ENCODE measurements around the gene CHIT1.

CHIT1 gene

GRCh38 chr1:203215573-203215972 is 13.9 kb downstream of the CHIT1 start:
- DNase-seq (ENCODE audit: insufficient read length, low spot score) (no peak), FAIRE-seq (no peak)
- no peak for TF ChIP-seq CTCF (IDR thresholded peaks at IDR 0.05; ENCODE audit: insufficient read depth, missing control alignments)

- FAIRE-seq, result no peak
Observed at GRCh38 chr1:203214871-203215270, 14.6 kb downstream of the CHIT1 start.

DNA sequence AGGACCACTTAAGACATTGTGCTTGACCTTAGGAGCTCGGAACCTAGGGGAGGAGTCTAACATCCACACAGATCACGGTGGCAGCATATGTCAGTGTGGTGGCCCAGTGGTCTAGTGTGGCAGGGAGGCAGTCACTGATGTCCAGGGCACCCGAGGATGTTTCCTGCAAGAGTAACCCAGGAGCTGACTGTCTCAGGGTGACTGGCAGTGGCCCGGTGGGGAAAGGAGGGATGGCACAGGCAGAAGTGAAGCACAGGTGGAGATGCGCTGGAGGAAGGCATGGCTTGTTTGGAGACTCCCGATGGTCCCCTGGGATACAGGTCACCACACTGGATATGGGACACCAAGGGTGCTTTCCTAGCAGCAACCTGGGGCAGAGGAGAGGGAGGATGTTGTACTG is 16.3 kb downstream of the CHIT1 start:
- DNase-seq (ENCODE audit: insufficient read length, low spot score) (no peak), FAIRE-seq (no peak)
- no peak for TF ChIP-seq CTCF (IDR thresholded peaks at IDR 0.05; ENCODE audit: insufficient read depth, missing control alignments)

More at GRCh38 chr1:203214871-203215270, 14.6 kb downstream of the CHIT1 start:
- no peak for DNase-seq (ENCODE audit: insufficient read length, low spot score)
- TF ChIP-seq CTCF (IDR thresholded peaks at IDR 0.05; ENCODE audit: insufficient read depth, missing control alignments), result no peak

GRCh38 chr1:203211812-203212211 is 17.7 kb downstream of the CHIT1 start:
- DNase-seq (ENCODE audit: insufficient read length, low spot score) (no peak), FAIRE-seq (no peak)
- TF ChIP-seq CTCF (IDR thresholded peaks at IDR 0.05; ENCODE audit: insufficient read depth, missing control alignments), result no peak

DNA sequence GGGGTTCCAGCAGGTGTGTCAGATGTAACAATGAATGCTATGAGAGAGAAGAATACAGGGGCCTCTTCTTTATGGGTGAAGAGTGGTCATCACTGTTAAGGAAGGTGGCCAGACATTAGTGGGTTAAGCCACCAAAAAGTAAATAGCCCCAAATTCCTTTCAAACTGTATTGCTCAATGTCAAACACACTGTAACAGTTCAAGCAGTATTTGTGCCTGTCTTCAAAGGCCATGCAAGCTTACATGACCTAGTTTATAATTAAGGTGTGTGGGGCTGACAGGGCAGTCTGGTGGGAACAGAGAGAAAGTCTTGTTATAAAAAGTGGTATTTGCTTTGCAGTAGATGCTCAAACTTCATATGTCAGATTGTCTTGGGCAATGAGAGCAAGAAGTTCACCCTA is 18.5 kb downstream of the CHIT1 start:
- DNase-seq (ENCODE audit: insufficient read length, low spot score) (no peak), FAIRE-seq (no peak)
- TF ChIP-seq CTCF (IDR thresholded peaks at IDR 0.05; ENCODE audit: insufficient read depth, missing control alignments), result no peak

- no peak for TF ChIP-seq CTCF (IDR thresholded peaks at IDR 0.05; ENCODE audit: insufficient read depth, missing control alignments)
- no peak for DNase-seq (ENCODE audit: insufficient read length, low spot score)
- peak; percentile 61 for FAIRE-seq
Observed at GRCh38 chr1:203210350-203210749, 19.1 kb downstream of the CHIT1 start.

- no peak for TF ChIP-seq CTCF (IDR thresholded peaks at IDR 0.05; ENCODE audit: insufficient read depth, missing control alignments)
- no peak for DNase-seq (ENCODE audit: insufficient read length, low spot score)
- no peak for FAIRE-seq
Observed at GRCh38 chr1:203208181-203208580, 21.3 kb downstream of the CHIT1 start.

Measured in D721Med (cell line).